HG03378 (cell line): ENCODE results near the gene FLT3LG.
"Not testable (repeated sequence)": the region's sequence is repeated elsewhere in the genome, so short reads cannot be mapped to it uniquely, and the experiment has no call there.

ENCODE experiments used
- ATAC-seq: cut with Tn5 transposase; IDR thresholded peaks from one replicate; pipeline ENCODE4 v1.9.1; 2021; ENCODE audit warnings: mild to moderate bottlenecking, moderate library complexity; ENCODE audit not compliant: unreplicated experiment

The FLT3LG gene

DNA sequence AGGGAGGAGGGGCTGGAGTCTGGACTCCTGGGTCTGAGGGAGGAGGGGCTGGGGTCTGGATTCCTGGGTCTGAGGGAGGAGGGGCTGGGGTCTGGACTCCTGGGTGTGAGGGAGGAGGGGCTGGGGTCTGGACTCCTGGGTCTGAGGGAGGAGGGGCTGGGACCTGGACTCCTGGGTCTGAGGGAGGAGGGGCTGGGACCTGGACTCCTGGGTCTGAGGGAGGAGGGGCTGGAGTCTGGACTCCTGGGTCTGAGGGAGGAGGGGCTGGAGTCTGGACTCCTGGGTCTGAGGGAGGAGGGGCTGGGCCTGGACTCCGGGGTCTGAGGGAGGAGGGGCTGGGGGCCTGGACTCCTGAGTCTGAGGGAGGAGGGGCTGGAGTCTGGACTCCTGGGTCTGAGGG lies 12.9 kb upstream of the FLT3LG start:
- ATAC-seq = not testable (repeated sequence)

DNA sequence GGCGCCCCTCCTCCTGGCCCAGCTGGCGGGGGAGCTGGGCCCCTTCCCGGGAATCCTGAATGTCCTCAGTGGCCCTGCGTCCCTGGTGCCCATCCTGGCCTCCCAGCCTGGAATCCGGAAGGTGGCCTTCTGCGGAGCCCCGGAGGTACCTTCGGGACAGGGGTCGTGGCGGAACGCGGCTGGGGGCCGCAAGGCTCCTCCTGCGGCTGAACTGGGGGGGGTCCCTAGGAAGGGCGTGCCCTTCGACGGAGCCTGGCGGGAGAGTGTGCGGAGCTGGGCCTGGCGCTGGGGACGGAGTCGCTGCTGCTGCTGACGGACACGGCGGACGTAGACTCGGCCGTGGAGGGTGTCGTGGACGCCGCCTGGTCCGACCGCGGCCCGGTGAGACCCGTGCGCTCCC lies 12.4 kb upstream of the FLT3LG start:
- ATAC-seq = no peak

DNA sequence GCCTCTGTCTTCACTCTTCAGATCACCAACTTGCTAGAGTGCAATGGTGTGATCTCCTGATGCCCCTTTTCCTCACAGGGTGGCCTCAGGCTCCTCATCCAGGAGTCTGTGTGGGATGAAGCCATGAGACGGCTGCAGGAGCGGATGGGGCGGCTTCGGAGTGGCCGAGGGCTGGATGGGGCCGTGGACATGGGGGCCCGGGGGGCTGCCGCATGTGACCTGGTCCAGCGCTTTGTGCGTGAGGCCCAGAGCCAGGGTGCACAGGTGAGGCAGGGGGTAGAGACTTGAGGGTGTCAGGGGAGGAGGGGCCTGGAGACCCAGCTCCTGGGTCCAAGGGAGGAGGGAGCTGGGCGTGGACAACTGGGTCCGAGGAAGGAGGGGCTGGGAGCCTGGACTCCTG lies 11.5 kb upstream of the FLT3LG start:
- ATAC-seq = no peak

DNA sequence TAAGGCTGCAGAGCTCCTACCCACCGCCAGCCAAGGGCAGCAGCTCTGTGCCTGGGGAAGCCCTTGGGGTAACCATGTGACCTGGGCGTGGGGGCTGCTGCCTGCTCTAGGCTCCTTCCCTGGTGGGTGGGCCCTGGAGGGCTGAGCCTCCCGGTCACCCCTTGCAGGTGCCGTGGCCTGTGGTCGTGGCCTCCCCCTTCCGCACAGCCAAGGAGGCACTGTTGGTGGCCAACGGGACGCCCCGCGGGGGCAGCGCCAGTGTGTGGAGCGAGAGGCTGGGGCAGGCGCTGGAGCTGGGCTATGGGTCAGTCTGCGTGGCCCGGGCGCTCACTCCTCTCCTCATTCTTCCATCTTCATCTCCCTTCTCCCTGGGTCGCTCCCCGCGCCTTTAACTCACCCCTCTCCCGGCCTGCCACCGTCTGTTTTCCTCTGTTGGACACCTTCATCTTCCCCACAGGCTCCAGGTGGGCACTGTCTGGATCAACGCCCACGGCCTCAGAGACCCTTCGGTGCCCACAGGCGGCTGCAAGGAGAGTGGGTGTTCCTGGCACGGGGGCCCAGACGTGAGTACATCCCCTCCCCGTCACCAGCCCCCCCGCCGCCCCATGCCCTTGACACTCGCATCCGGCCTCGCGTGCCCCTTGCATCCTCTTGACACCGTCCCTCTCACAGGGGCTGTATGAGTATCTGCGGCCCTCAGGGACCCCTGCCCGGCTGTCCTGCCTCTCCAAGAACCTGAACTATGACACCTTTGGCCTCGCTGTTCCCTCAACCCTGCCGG lies 9.9 kb upstream of the FLT3LG start:
- ATAC-seq = no peak

DNA sequence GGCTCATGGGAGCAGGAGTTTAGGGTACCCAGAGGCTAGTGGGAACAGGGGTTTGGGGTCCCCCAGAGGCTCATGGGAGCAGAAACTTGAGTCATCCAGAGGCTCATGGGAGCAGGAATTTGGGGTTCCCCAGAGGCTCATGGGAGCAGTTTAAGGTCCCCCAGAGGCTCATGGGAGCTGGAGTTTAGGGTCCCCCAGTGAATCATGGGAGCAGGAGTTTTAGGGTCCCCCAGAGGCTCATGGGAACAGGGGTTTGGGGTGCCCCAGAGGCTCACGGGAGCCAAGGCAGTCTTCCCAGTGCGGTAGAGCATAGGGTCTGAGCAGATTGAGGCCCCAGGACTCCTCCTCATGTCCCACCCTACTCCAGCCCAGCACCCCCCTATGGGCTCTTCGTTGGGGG lies 8.6 kb upstream of the FLT3LG start:
- no peak for ATAC-seq

DNA sequence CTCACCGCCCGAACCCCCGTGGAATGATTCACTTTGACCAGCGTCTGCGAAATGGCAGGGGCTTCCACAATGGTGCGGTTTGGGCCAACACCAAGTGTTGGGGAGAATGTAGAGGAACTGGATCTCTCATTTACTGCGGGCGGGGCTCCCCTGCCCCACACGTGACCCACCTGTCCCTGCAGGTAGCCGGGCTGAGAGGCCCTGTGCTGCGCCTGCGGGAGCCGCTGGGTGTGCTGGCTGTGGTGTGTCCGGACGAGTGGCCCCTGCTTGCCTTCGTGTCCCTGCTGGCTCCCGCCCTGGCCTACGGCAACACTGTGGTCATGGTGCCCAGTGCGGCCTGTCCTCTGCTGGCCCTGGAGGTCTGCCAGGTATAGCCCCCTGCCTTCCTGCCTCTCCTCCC lies 5.8 kb upstream of the FLT3LG start:
- ATAC-seq = no peak

DNA sequence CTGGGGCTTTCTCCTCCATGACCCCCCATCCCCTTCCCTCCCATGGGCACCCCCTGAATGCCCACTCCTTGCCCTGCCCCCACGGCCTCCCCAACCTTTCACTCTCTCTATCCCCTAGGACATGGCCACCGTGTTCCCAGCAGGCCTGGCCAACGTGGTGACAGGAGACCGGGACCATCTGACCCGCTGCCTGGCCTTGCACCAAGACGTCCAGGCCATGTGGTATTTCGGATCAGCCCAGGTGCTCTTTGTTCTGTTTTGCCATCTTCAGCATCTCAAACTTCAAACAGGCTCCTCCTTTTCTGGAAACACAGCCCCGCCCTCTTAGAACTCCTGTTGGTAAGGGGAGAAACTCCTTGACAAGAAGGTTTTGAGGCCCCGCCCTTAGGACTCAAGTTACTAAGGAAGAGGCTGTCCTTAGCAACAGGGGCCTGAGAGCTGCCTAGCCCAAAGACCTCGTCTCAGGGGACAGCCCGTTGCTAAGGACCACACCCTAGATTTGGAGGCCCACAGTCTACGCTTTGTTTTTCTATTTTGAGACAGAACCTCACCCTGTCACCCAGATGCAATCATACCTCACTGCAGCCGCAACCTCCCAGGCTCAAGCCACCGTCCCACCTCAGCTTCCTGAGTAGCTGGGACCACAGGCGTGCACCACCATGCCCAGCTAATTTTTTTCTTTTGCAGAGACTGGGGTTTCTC lies 5.1 kb upstream of the FLT3LG start:
- peak; percentile 55 for ATAC-seq

DNA sequence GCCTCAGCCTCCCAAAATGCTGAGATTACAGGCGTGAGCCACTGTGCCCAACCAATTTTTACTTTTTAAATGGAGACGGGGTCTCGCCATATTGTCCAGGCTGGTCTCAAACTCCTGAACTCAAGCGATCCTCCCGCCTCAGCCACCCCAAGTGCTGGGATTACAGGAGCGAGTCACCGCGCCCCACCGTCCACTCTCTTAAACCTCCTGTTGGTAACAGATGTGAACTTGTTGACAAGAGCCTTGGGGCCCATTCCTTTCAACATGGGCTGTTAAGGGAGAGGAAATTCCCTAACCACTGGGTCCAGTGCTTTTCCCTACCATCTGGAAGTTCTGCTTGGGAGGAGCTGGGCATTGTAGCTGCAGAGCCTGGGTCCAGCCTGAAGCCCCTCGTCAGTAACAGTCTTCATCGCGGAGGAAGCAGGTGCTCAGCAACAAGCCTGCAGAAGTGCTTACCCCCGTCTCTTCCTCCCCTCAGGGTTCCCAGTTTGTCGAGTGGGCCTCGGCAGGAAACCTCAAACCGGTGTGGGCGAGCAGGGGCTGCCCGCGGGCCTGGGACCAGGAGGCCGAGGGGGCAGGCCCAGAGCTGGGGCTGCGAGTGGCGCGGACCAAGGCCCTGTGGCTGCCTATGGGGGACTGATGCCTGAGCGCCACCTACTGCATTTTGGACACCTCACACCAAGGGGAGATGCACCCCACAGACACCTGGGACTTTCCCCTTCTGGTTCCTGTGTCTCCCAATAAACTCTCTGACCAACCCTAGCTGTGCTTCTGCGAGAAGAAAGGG lies 4.0 kb upstream of the FLT3LG start:
- ATAC-seq = peak; percentile 28

DNA sequence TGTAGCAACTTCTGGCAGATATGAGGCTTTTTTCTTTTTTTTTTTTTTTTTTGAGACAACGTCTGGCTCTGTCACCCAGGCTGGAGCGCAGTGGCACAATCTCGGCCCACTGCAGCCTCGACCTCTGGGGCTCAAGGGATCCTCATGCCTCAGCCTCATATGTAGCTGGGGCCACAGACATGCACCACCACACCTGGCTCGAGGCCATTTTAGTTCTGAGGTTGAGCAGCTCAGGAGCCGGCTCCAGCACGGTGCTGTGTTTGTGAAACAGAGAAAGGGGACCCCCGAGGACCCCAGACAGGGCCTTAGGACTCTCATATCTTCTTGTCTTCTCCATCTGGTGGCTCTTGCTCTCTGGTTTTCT lies 3.4 kb upstream of the FLT3LG start:
- no peak for ATAC-seq

DNA sequence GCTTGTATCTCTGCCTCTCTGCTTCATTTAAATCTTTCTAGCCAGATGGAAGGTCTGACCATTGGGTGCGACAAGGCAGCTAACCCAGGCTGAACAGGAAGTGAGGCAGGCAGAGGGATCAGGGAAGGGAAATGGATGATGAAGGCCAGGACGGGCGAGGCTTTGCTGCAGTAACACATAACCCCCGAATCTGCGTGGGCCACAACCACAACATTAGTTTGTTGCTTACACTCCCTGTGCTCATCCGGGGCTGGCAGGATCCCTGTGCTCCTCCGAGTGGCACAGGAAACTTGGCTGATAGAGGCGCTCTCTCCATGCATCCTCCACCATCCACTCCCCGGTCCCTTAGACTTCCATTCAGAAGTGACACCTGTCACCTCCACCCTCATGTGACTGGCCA lies 1.1 kb upstream of the FLT3LG start:
- ATAC-seq = no peak

DNA sequence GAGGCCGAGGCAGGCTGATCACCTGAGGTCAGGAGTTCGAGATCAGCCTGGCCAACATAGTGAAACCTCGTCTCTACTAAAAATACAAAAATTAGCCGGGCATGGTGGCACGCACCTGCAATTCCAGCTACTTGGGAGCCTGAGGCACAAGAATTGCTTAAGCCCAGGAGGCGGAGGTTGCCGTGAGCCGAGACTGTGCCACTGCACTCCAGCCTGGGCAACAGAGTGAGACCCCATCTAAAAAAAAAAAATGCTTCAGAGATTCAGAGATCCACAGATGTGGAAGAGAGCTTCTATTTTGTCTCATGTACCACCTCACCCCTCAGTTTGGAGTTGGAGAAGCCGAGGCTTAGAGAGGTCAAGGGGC lies 531 bp upstream of the FLT3LG start:
- not testable (repeated sequence) for ATAC-seq

DNA sequence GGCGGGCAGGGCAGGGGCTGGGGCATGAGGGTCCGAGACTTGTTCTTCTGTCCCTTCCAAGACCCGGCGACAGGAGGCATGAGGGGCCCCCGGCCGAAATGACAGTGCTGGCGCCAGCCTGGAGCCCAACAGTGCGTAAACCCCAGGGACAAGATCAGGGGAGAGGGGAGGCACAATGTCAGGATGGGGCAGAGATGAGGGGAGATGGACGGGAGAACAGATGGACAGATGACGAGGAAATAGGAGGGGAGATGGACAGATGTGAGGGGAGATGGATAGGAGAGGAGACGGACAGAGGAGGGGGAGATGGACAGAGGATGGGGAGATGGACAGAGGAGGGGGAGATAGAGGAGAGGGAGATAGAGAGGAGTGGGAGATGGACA lies 518 bp downstream of the FLT3LG start:
- no peak for ATAC-seq

DNA sequence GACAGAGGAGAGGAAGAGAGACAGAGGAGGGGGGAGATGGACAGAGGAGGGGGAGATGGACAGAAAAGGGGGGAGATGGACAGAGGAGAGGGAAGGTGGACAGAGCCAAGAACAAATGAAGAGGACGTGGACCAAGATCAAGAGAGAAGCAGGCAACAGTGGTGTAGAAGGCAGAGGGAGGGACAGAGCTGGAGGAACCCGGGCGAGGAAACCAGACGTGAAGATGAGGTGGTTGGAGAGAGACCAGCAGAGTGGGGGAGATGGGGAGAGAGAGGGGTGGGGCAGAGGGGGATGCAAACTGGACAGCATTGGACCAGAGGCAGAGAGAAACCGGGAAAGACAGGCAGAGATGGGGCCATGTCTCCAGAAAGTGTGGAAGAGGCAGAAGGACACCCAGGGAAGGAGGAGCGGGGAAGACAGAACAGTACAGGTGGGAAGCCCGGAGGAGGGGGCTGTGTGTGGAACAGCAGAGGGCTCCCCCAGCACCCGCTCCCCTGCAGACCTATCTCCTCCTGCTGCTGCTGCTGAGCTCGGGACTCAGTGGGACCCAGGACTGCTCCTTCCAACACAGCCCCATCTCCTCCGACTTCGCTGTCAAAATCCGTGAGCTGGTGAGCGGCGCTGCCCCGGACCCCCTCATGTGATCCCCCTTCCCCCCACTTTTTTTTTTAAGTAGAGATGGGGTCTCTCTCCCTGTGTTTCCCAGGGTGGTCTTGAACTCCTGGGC lies 1.3 kb downstream of the FLT3LG start:
- ATAC-seq = no peak

DNA sequence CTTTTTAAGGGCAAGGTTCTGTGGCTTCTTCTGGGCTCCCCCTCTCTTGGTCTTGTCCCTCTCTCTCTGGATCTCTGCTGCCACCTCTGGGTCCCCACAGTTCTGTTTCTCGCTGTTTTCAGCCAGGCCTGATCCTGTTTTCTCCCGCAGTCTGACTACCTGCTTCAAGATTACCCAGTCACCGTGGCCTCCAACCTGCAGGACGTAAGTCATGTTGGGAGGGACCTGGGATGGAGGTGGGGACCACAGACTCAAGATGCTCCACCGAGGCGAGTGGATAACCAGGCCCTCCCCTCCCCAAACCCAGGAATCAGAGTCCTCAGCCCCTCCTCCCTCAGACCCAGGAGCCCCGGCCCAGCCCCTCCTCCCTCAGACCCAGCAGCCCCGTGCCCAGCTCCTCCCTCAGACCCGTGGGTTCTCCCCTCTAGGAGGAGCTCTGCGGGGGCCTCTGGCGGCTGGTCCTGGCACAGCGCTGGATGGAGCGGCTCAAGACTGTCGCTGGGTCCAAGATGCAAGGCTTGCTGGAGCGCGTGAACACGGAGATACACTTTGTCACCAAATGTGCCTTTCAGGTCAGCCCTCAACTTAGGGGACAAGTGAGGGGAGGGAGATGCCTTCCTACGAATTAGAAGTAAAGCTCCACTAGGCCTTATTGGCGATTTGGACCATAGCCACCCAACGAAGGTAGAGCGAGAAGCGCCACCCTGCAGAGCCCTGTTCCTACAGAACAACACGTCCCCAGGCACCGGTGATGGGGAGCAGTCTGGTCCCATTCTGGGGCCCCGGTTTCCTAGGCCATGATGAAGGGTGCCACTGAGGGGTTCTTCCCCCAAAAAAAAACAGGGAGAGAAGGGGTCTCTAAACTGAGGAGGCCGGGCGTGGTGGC lies 2.2 kb downstream of the FLT3LG start:
- no peak for ATAC-seq

DNA sequence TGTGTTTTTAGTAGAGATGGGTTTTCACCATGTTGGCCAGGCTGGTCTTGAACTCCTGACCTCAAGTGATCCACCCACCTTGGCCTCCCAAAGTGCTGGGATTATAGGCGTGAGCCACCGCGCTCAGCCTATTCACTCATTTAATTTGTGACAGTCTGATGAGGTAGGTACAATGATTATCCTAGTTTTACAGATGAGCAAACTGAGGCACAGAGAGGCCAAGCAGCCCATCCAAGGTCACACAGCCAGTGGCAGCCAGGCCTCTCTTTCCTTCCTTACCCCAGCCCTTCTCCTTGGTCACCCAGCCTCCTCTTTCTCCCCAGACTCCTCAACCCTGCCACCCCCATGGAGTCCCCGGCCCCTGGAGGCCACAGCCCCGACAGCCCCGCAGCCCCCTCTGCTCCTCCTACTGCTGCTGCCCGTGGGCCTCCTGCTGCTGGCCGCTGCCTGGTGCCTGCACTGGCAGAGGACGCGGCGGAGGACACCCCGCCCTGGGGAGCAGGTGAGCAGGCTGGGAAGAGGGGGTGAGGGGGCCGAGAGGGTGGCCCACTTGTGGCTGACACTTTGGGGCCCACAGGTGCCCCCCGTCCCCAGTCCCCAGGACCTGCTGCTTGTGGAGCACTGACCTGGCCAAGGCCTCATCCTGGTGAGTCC lies 6.1 kb downstream of the FLT3LG start:
- ATAC-seq = no peak

DNA sequence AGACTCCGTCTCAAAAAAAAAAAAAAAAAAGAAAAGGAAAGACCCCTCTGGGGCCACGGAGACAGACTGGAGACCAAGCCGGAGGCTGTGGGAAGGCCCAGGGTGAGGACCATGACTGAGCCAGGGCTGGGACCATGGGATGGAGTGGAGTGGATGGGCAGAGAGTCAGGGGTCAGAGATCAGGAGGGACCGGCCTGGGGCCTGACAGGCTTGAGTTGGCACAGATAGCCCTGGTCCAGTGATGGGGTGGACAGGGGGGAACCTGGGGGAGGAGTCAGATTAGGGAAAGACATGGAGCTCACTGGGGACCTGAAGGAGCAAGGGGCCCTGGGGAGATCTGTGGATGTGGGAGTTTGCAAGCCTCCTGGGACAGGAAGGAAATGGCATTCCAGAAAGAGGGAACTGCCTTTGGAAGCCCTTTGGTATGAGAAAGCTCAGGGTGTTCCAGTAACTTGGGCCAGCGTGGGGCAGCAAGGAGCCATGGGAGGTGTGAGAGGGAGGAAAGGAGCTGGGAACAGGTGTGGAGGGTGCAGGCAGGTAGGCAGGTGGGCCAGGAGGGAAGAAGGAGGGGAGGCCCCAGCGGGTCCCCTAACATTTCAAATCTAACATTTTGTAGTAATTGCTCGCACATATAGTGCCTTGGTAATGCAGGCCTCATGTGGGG lies 7.1 kb downstream of the FLT3LG start:
- no peak for ATAC-seq

DNA sequence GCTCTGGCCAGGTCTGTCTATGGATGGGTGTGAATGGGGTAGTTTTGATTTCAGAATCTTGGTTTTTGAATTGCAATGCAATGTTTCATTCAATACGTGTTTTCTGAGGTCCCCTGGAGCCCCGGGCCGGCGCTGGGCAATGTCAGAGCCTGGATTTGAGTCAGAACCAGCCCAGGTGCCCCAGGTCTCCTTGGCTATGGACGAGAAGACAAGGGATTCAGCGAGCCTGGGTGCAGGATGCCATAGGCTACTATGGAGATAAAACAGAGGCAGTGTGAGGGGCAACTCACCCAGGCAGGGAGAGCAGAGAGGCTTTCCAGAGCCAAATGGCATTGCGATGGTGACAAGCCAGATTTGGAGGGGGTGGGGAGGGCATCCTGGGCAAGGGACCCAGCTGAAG lies 12.2 kb downstream of the FLT3LG start:
- ATAC-seq = no peak

DNA sequence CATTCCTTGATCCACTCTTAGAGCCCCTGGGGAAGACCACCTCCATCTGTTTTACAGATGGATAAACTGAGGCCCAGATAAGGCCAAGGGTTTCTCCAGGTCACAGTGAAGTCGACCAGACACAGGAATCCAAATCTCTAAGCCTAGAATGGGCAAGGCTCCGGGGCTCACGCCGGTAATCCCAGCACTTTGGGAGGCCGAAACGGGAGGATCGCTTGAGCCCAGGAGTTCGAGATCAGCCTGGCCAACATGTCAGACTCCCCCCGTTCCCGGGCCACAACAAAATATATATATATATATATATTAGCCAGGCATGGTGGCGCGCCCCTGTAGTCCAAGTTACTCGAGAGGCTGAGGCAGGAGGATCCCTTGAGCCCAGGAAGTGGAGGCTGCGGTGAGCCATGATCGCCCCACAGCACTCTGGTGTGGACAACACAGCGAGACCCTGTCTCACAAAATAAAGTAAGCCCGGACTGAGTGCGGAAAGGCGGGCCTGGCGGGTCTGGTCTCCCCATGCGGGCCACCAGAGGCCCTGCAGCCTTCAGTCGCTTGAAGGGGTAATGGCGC lies 12.8 kb downstream of the FLT3LG start:
- no peak for ATAC-seq
